ENCODE data around the gene HSPG2.
"Not testable (repeated sequence)": the region's sequence is repeated elsewhere in the genome, so short reads cannot be mapped to it uniquely, and the experiment has no call there.

HSPG2 gene

GRCh38 chr1:21909787-21910503 lies 27.2 kb downstream of the HSPG2 start:
- Histone ChIP-seq H4K20me1 (ENCODE audit: low read depth, low read length) (no peaks in the 10 kb centered on the region), H3K9me3 (ENCODE audit: insufficient read depth, low read length) (no peaks in the 10 kb centered on the region), H3F3A (ENCODE audit: insufficient read depth) (no peaks in the 10 kb centered on the region), H3K9me2 (replicated peaks; ENCODE audit: insufficient read depth, low read length) (no peaks in the 10 kb centered on the region), H3K27ac (ENCODE audit: low read depth, low read length) (no peak overlapping the region), H3K4me2 (ENCODE audit: low read depth, low read length, poor library complexity, severe bottlenecking) (no peak overlapping the region), H3K36me3 (ENCODE audit: low read length) (no peaks in the 10 kb centered on the region), H3K4me3 (ENCODE audit: insufficient read depth, low read length, poor library complexity, severe bottlenecking) (no peak overlapping the region), H3K9ac (ENCODE audit: low read length) (no peak overlapping the region), H3K27me3 (ENCODE audit: low read length) (no peaks in the 10 kb centered on the region), H2AFZ (ENCODE audit: low read depth, low read length, severe bottlenecking) (no peak overlapping the region), H3K79me2 (ENCODE audit: insufficient read depth, low read length) (no peaks in the 10 kb centered on the region)
- TF ChIP-seq CTCF (IDR thresholded peaks at IDR 0.05; ENCODE audit: insufficient read depth, low read length, poor library complexity, severe bottlenecking) (no peak), EZH2phosphoT487 (conservative IDR thresholded peaks at IDR 0.05; ENCODE audit: low read length) (no peak)

- Histone ChIP-seq H3K27ac (ENCODE audit: low read depth, low read length) (no peak overlapping the region), H3K4me3 (ENCODE audit: insufficient read depth, low read length, poor library complexity, severe bottlenecking) (no peak overlapping the region), H3F3A (ENCODE audit: insufficient read depth) (no peaks in the 10 kb centered on the region), H4K20me1 (ENCODE audit: low read depth, low read length) (no peaks in the 10 kb centered on the region), H3K79me2 (ENCODE audit: insufficient read depth, low read length) (no peaks in the 10 kb centered on the region), H3K27me3 (ENCODE audit: low read length) (no peaks in the 10 kb centered on the region), H3K9ac (ENCODE audit: low read length) (no peak overlapping the region), H3K4me2 (ENCODE audit: low read depth, low read length, poor library complexity, severe bottlenecking) (no peak overlapping the region), H3K9me2 (replicated peaks; ENCODE audit: insufficient read depth, low read length) (no peaks in the 10 kb centered on the region), H3K9me3 (ENCODE audit: insufficient read depth, low read length) (no peaks in the 10 kb centered on the region), H3K36me3 (ENCODE audit: low read length) (no peaks in the 10 kb centered on the region), H2AFZ (ENCODE audit: low read depth, low read length, severe bottlenecking) (no peak overlapping the region)
- no peak for TF ChIP-seq CTCF (IDR thresholded peaks at IDR 0.05; ENCODE audit: insufficient read depth, low read length, poor library complexity, severe bottlenecking)
Measured at GRCh38 chr1:21909286-21909759, 27.8 kb downstream of the HSPG2 start.

- H3K27me3 ChIP-seq (ENCODE audit: low read length); H3K36me3 ChIP-seq (ENCODE audit: low read length); H2AFZ ChIP-seq (ENCODE audit: low read depth, low read length, severe bottlenecking); H3F3A ChIP-seq (ENCODE audit: insufficient read depth); H3K9me3 ChIP-seq (ENCODE audit: insufficient read depth, low read length); H3K9me2 ChIP-seq (replicated peaks; ENCODE audit: insufficient read depth, low read length); H3K79me2 ChIP-seq (ENCODE audit: insufficient read depth, low read length); H3K4me2 ChIP-seq (ENCODE audit: low read depth, low read length, poor library complexity, severe bottlenecking); H3K4me3 ChIP-seq (ENCODE audit: insufficient read depth, low read length, poor library complexity, severe bottlenecking); H3K9ac ChIP-seq (ENCODE audit: low read length); H3K27ac ChIP-seq (ENCODE audit: low read depth, low read length); H4K20me1 ChIP-seq (ENCODE audit: low read depth, low read length): not testable (repeated sequence)
Measured at GRCh38 chr1:21907737-21908534, 29.2 kb downstream of the HSPG2 start.

- TF ChIP-seq EZH2phosphoT487 (conservative IDR thresholded peaks at IDR 0.05; ENCODE audit: low read length) (no peak), CTCF (IDR thresholded peaks at IDR 0.05; ENCODE audit: insufficient read depth, low read length, poor library complexity, severe bottlenecking) (no peak)
- Histone ChIP-seq H3K27me3 (ENCODE audit: low read length) (no peaks in the 10 kb centered on the region), H3K27ac (ENCODE audit: low read depth, low read length) (no peak overlapping the region), H3K9ac (ENCODE audit: low read length) (no peak overlapping the region), H4K20me1 (ENCODE audit: low read depth, low read length) (no peaks in the 10 kb centered on the region), H3K79me2 (ENCODE audit: insufficient read depth, low read length) (no peaks in the 10 kb centered on the region), H3K9me3 (ENCODE audit: insufficient read depth, low read length) (no peaks in the 10 kb centered on the region), H3K4me2 (ENCODE audit: low read depth, low read length, poor library complexity, severe bottlenecking) (no peak overlapping the region), H3F3A (ENCODE audit: insufficient read depth) (no peaks in the 10 kb centered on the region), H3K4me3 (ENCODE audit: insufficient read depth, low read length, poor library complexity, severe bottlenecking) (no peak overlapping the region), H3K9me2 (replicated peaks; ENCODE audit: insufficient read depth, low read length) (no peaks in the 10 kb centered on the region), H3K36me3 (ENCODE audit: low read length) (no peaks in the 10 kb centered on the region), H2AFZ (ENCODE audit: low read depth, low read length, severe bottlenecking) (no peak overlapping the region)
Measured at GRCh38 chr1:21907079-21907418, 30.1 kb downstream of the HSPG2 start.

Measured in SU-DHL-6 (cell line).